HepG2 (cell line): Measurements from ENCODE around the gene CABP4. TPM values are rescaled to one million over a fixed set of nuclear protein-coding genes. Genes with fewer than 3 reads are reported as not detected.

ENCODE experiments used
- ATAC-seq: fragments of 200-7000 bp; cut with Tn5 transposase; 3 replicates; pipeline ENCODE4 v1.9.1; 2020; ENCODE audit warnings: mild to moderate bottlenecking, moderate library complexity
- BruUV-seq: library from RNA; stranded (reverse); fragments of 400-500 nt; replicated peaks from 2 replicates; lab custom pipeline; 2021; lab: Mats Ljungman, UMichigan
- CTCF ChIA-PET: fragments of 300-600 bp; formaldehyde crosslinking; extraction: SDS; loops from one replicate; lab custom pipeline; 2021; ENCODE audit warnings: low total read pairs, inconsistent platforms, low intra/inter-chr PET ratio; lab: Yijun Ruan, JAX
- POLR2A ChIA-PET: fragments of 350-600 bp; sonication (Branson Sonifier 250); formaldehyde crosslinking; loops from one replicate; lab custom pipeline; 2020; ENCODE audit warnings: antibody characterized with exemption, inconsistent platforms; lab: Yijun Ruan, JAX
- DNase-seq: peaks from one replicate; pipeline ENCODE4 v3.0.0-alpha.2; 2015; ENCODE audit warnings: low spot score
- FAIRE-seq: peaks from 3 replicates; lab custom pipeline; 2011; peaks lifted over from hg19 to GRCh38; lab: Jason Lieb, UNC
- H2AFZ ChIP-seq: one replicate; pipeline ENCODE4 v1.6.1; 2011; ENCODE audit warnings: low read length, inconsistent platforms
- H3K27ac ChIP-seq: fragments of 300-600 bp; 3 replicates; pipeline ENCODE4 v1.8.0; 2011; ENCODE audit warnings: mixed run types, mild to moderate bottlenecking, mixed read lengths, low read length, inconsistent platforms; ENCODE audit not compliant: insufficient read depth; ENCODE audit errors: extremely low read length
- H3K27me3 ChIP-seq, 2 experiments: fragments of 200-600 bp in 1 of 2; 2 replicates in 1 of 2; 3 replicates in 1 of 2; pipeline versions ENCODE4 v1.6.0 to v1.8.0; 2011; ENCODE audit warnings: low read length in 2 of 2, mild to moderate bottlenecking in 2 of 2, moderate library complexity in 2 of 2, inconsistent platforms in 1 of 2; ENCODE audit not compliant: insufficient read depth in 2 of 2, control insufficient read depth in 1 of 2
- H3K36me3 ChIP-seq, 2 experiments: fragments of 200-600 bp in 1 of 2; replicated peaks in 1 of 2; 2 replicates in 1 of 2; 3 replicates in 1 of 2; pipeline versions ENCODE4 v1.5.1 to v1.8.0; 2011; ENCODE audit warnings: low read length in 2 of 2, inconsistent platforms in 1 of 2; ENCODE audit not compliant: insufficient read depth in 2 of 2, control insufficient read depth in 1 of 2
- H3K4me1 ChIP-seq: 2 replicates; pipeline ENCODE4 v1.5.1; 2012; ENCODE audit warnings: low read length, inconsistent platforms; ENCODE audit not compliant: insufficient read depth
- H3K4me2 ChIP-seq: 2 replicates; pipeline ENCODE4 v1.6.0; 2011; ENCODE audit warnings: low read depth, low read length, inconsistent platforms
- H3K4me3 ChIP-seq, 3 experiments: fragments of 200-600 bp in 1 of 3; sonication (generic), shearing (Covaris generic) in 1 of 3; replicated peaks in 1 of 3; 2 replicates each; pipeline ENCODE4 v1.5.1; 2011 to 2016; ENCODE audit warnings: low read length in 3 of 3, inconsistent platforms in 2 of 3, low read depth in 2 of 3, mild to moderate bottlenecking in 2 of 3, control low read depth in 1 of 3, mixed read lengths in 1 of 3; ENCODE audit not compliant: insufficient read depth in 1 of 3
- H3K79me2 ChIP-seq: one replicate; pipeline ENCODE4 v1.6.1; 2011; ENCODE audit warnings: low read length, inconsistent platforms; ENCODE audit not compliant: insufficient read depth
- H3K9ac ChIP-seq: 2 replicates; pipeline ENCODE4 v1.6.0; 2011; ENCODE audit warnings: mild to moderate bottlenecking, low read depth, low read length, inconsistent platforms; ENCODE audit not compliant: insufficient read depth
- H3K9me3 ChIP-seq: 2 replicates; pipeline ENCODE4 v1.5.1; 2012; ENCODE audit warnings: mild to moderate bottlenecking, low read length
- H4K20me1 ChIP-seq: 2 replicates; pipeline ENCODE4 v1.6.0; 2011; ENCODE audit warnings: inconsistent platforms, mild to moderate bottlenecking, low read length, moderate library complexity; ENCODE audit not compliant: insufficient read depth
- ADNP ChIP-seq: sonication (generic); formaldehyde crosslinking; IDR thresholded peaks from 2 replicates; pipeline ENCODE4 v1.4.0; 2020; ENCODE audit warnings: missing genetic modification reagents
- AGO2 ChIP-seq: fragments of 200-400 bp; formaldehyde crosslinking; optimal IDR thresholded peaks from 2 replicates; pipeline ENCODE3; 2017; ENCODE audit warnings: mild to moderate bottlenecking, low read depth, low read length, moderate library complexity
- AKAP8 ChIP-seq: sonication (generic); formaldehyde crosslinking; IDR thresholded peaks from 2 replicates; pipeline ENCODE4 v1.5.1; 2020; ENCODE audit warnings: mild to moderate bottlenecking, missing genetic modification reagents
- ISL2 ChIP-seq: sonication (generic); formaldehyde crosslinking; IDR thresholded peaks from 2 replicates; pipeline ENCODE4 v1.5.0; 2020; ENCODE audit warnings: missing genetic modification reagents
- KDM2A ChIP-seq: sonication (generic); formaldehyde crosslinking; IDR thresholded peaks from 2 replicates; pipeline ENCODE4 v1.4.0; 2020; ENCODE audit warnings: low read depth, missing genetic modification reagents, borderline replicate concordance
- POLR2A ChIP-seq, 2 experiments: IDR thresholded peaks; 2 replicates each; pipeline ENCODE4 v1.6.1; 2011; ENCODE audit warnings: low read depth in 2 of 2, low read length in 2 of 2, mild to moderate bottlenecking in 1 of 2, moderate library complexity in 1 of 2; ENCODE audit not compliant: insufficient read depth in 1 of 2
- ZFX ChIP-seq: sonication (generic); formaldehyde crosslinking; IDR thresholded peaks from 2 replicates; pipeline ENCODE4 v1.4.0; 2020; ENCODE audit warnings: mild to moderate bottlenecking, low read depth, missing genetic modification reagents, moderate library complexity
- ZMYM3 ChIP-seq: sonication (generic); formaldehyde crosslinking; IDR thresholded peaks from 2 replicates; pipeline ENCODE4 v1.5.1; 2020; ENCODE audit warnings: mild to moderate bottlenecking, missing genetic modification reagents
- ZNF589 ChIP-seq: sonication (generic); formaldehyde crosslinking; conservative IDR thresholded peaks from 2 replicates; pipeline ENCODE4 v1.8.0; 2022; ENCODE audit warnings: mild to moderate bottlenecking, moderate library complexity, missing genetic modification reagents
- ZNF629 ChIP-seq: sonication (generic); formaldehyde crosslinking; conservative IDR thresholded peaks from 2 replicates; pipeline ENCODE4 v1.5.0; 2020; ENCODE audit warnings: missing genetic modification reagents
- ZSCAN31 ChIP-seq: sonication (generic); formaldehyde crosslinking; IDR thresholded peaks from 2 replicates; pipeline ENCODE4 v1.5.0; 2020; ENCODE audit warnings: low read depth, mild to moderate bottlenecking, missing genetic modification reagents
- WGBS: methylation state at CpG from one replicate; pipeline ENCODE4 v1.1.6; 2017; ENCODE audit warnings: low lambda C conversion rate; 5-methylcytosine and 5-hydroxymethylcytosine counted together
- in situ Hi-C: cut with HindIII; loops from 2 replicates; pipeline ENCODE4 v1.10.0; 2017; ENCODE audit warnings: low pct_unique_long_range_greater_than_20kb; ENCODE audit not compliant: extremely low pct_ligation_motif_present
- intact Hi-C: fragments of 100-400 bp; cut with micrococcal nuclease; formaldehyde crosslinking; loops from one replicate; pipeline ENCODE4 v1.10.0; 2022; ENCODE audit not compliant: unreplicated experiment
- polyA plus RNA-seq, 8 experiments: library from polyadenylated mRNA; depleted of rRNA in 3 of 8; stranded (reverse) in 7 of 8; unstranded in 1 of 8; fragments of >200 nt; fragmentation: Illumina TruSeq in 4 of 8; extraction: Trizol in 4 of 8; gene quantifications; 2 replicates each; pipeline versions ENCODE4 v1.2.1 to v1.2.3, GENCODE V29; 2011 to 2016; ENCODE audit warnings: low read depth in 4 of 8, missing spikeins in 1 of 8, mixed read lengths in 1 of 8; ENCODE audit not compliant: insufficient read depth in 1 of 8
- total RNA-seq, 5 experiments: library from RNA; depleted of rRNA; stranded (reverse); fragments of >200 nt; fragmentation: Illumina TruSeq; extraction: Trizol; gene quantifications; 2 replicates each; pipeline ENCODE4 v1.2.3, GENCODE V29; 2016; ENCODE audit warnings: low read depth in 1 of 5

CABP4 gene
- total and polyA plus RNA-seq, 2 of the 13 experiments (the other 11 are each of a cell fraction or from before 2014, with no cell fraction given): not detected

GRCh38 chr11:67466962-67467771 lies 12.0 kb downstream of the CABP4 start:
- intact Hi-C loops: no loop called here
- FAIRE-seq: no peak
- DNase-seq: no peak
- 78% methylated on average over 11 of the region's 11 CpGs for WGBS
- H3K9me3 ChIP-seq: no peaks in the 10 kb centered on the region
- CTCF ChIA-PET: no interaction called here
- H3K27ac ChIP-seq: no peak overlapping the region
- no peak overlapping the region for H3K9ac ChIP-seq
- no peak for ATAC-seq
- no peak for TF ChIP-seq ZSCAN31 (CRISPR knock-in tag)
- TF ChIP-seq KDM2A (CRISPR knock-in tag): 0 out of 2 replicates have a peak, but pooled peaks have one; percentile 19
- 0 out of 2 replicates have a peak, but pooled peaks have one; percentile 22 for TF ChIP-seq ADNP (CRISPR knock-in tag)
- TF ChIP-seq AGO2: peak; percentile 49
- no peak for TF ChIP-seq ZNF589
- 0 out of 2 replicates have a peak, but pooled peaks have one; percentile 34 for TF ChIP-seq AKAP8
- peak in 1 of 2 experiments; percentile 2; a peak in 1 of 4 replicates for TF ChIP-seq POLR2A (IDR thresholded peaks at IDR 0.05; ENCODE audit: insufficient read depth in 1 of 2, low read depth in 2 of 2, low read length in 2 of 2)
- TF ChIP-seq ZMYM3 (CRISPR knock-in tag): 0 out of 2 replicates have a peak, but pooled peaks have one; percentile 30
- TF ChIP-seq ZFX (CRISPR knock-in tag): peak; percentile 8; the same call in 1 of the 2 replicates
- no peak for TF ChIP-seq ISL2
- TF ChIP-seq ZNF629 (CRISPR knock-in tag): peak; percentile 92
- TF ChIP-seq, all 625 proteins: peak for 8
- no TSS peak for BruUV-seq
- Histone ChIP-seq H3K79me2 (no peaks in the 10 kb centered on the region), H2AFZ (no peak overlapping the region), H3K4me2 (peak overlapping the region; percentile 97; the same call in 1 of the 2 replicates), H3K4me3 (peak overlapping the region in 1 of 3 experiments; percentile 87; a peak in 2 of 6 replicates), H3K36me3 (no peaks in the 10 kb centered on the region), H3K27me3 (no peaks in the 10 kb centered on the region), H4K20me1 (no peaks in the 10 kb centered on the region), H3K4me1 (peaks cover 61% of the 10 kb centered on the region)
- POLR2A ChIA-PET: interaction anchor here (1.5 to 2.0 kb wide), 4 partner anchors 16 to 66 kb away, joined by 4 to 22 read pairs (median 9); partner anchors contain the start of genes AIP and PPP1CA
- in situ Hi-C loops: loop anchor here (5.0 kb wide), 1 partner anchor 65 kb away; the partner anchor contains the start of genes PPP1CA and TBC1D10C
